ENCODE measurements around the gene C2CD2. TPM values are rescaled to one million over a fixed set of nuclear protein-coding genes. Genes with fewer than 3 reads are reported as not detected.

The C2CD2 gene
- total RNA-seq, 1 experiment from 2014 or later = 9.2 TPM

DNA sequence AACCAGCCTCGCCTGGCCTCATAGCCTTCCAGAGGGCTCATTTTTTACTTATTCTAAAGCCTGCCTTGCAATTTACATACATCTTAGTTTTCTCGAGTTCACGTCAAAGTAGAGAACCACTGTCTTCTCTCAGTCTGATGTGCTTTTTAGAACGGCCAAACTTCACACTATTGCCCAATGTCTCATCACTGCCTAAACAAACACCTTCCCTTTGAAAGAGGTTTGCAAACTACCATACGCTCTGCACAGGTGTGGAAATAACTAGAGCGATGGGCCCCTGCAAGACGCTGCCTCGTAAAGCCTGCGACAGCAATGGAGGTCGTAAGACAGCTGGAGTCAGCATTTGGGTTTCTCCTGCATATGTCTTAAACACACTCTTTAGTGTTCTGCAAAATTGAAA is 97.2 kb downstream of the C2CD2 start:
- POLR2A ChIA-PET (ENCODE audit: low non-redundant PET) = no interaction called here
- TF ChIP-seq EZH2 (IDR thresholded peaks at IDR 0.05; ENCODE audit: borderline replicate concordance, low read depth, low read length, poor library complexity, severe bottlenecking) = no peak
- TF ChIP-seq, protein P1, sequence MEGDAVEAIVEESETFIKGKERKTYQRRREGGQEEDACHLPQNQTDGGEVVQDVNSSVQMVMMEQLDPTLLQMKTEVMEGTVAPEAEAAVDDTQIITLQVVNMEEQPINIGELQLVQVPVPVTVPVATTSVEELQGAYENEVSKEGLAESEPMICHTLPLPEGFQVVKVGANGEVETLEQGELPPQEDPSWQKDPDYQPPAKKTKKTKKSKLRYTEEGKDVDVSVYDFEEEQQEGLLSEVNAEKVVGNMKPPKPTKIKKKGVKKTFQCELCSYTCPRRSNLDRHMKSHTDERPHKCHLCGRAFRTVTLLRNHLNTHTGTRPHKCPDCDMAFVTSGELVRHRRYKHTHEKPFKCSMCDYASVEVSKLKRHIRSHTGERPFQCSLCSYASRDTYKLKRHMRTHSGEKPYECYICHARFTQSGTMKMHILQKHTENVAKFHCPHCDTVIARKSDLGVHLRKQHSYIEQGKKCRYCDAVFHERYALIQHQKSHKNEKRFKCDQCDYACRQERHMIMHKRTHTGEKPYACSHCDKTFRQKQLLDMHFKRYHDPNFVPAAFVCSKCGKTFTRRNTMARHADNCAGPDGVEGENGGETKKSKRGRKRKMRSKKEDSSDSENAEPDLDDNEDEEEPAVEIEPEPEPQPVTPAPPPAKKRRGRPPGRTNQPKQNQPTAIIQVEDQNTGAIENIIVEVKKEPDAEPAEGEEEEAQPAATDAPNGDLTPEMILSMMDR (conservative IDR thresholded peaks at IDR 0.05; ENCODE audit: low read depth, low read length) = no peak

DNA sequence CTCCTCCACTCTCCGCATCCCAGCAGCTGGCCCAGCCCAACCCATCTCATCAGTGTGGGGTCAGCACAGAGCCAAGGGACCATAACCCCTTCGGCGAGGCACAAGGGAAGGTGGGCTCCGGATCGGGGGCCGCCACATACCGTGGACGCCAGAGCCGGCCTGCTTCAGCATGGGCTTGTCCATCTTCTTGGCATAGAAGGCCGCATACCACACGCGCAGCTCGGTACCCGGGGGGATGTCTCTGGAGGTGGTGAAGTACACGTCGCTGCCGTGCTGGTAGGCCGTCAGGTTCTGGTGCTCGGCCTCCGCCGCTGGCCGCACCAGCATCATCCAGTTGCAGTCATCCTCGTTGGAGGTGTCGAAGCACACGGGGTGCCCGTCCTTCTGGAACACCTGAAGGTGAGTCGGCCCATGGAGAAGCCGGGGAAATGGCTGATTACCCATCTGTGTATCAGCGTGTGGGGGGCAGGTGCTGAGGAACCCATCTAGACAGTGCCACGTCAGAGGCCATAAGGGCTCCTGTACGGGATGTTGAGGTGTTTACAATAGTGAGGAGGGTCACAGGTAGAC is 99.3 kb downstream of the C2CD2 start:
- Histone ChIP-seq H3K9me3 (ENCODE audit: low read depth, low read length, poor library complexity, severe bottlenecking) (no peaks in the 10 kb centered on the region), H3K4me3 (ENCODE audit: low read depth, low read length, poor library complexity, severe bottlenecking) (no peak overlapping the region), H3K27me3 (replicated peaks; ENCODE audit: insufficient read depth, low read depth, low read length, poor library complexity) (no peaks in the 10 kb centered on the region), H3K36me3 (ENCODE audit: insufficient read depth, low read length, poor library complexity, severe bottlenecking) (peaks cover 4% of the 10 kb centered on the region), H3K27ac (ENCODE audit: low read depth, low read length, poor library complexity, severe bottlenecking) (no peak overlapping the region), H3K4me1 (ENCODE audit: insufficient read depth, low read length, poor library complexity, severe bottlenecking) (no peaks in the 10 kb centered on the region)
- no peak for TF ChIP-seq EZH2 (IDR thresholded peaks at IDR 0.05; ENCODE audit: borderline replicate concordance, low read depth, low read length, poor library complexity, severe bottlenecking)
- TF ChIP-seq, protein P1 (conservative IDR thresholded peaks at IDR 0.05; ENCODE audit: low read depth, low read length) = no peak
- POLR2A ChIA-PET (ENCODE audit: low non-redundant PET) = no interaction called here
- CTCF ChIA-PET = no interaction called here
- BruUV-seq (replicated peaks) = no TSS peak
- DNase-seq (ENCODE audit: low spot score) = no peak
- intact Hi-C loops (cut with micrococcal nuclease; ENCODE audit: unreplicated experiment) = no loop called here

More for the DNA sequence above, 97.2 kb downstream of the C2CD2 start:
- H3K36me3 ChIP-seq (ENCODE audit: insufficient read depth, low read length, poor library complexity, severe bottlenecking) = peaks cover 4% of the 10 kb centered on the region
- H3K27me3 ChIP-seq (replicated peaks; ENCODE audit: insufficient read depth, low read depth, low read length, poor library complexity) = no peaks in the 10 kb centered on the region
- no peak overlapping the region for H3K27ac ChIP-seq (ENCODE audit: low read depth, low read length, poor library complexity, severe bottlenecking)
- intact Hi-C loops (cut with micrococcal nuclease; ENCODE audit: unreplicated experiment) = no loop called here
- no peaks in the 10 kb centered on the region for H3K4me1 ChIP-seq (ENCODE audit: insufficient read depth, low read length, poor library complexity, severe bottlenecking)
- no peak for DNase-seq (ENCODE audit: low spot score)
- BruUV-seq (replicated peaks) = no TSS peak
- no peaks in the 10 kb centered on the region for H3K9me3 ChIP-seq (ENCODE audit: low read depth, low read length, poor library complexity, severe bottlenecking)
- H3K4me3 ChIP-seq (ENCODE audit: low read depth, low read length, poor library complexity, severe bottlenecking) = no peak overlapping the region
- CTCF ChIA-PET = no interaction called here

DNA sequence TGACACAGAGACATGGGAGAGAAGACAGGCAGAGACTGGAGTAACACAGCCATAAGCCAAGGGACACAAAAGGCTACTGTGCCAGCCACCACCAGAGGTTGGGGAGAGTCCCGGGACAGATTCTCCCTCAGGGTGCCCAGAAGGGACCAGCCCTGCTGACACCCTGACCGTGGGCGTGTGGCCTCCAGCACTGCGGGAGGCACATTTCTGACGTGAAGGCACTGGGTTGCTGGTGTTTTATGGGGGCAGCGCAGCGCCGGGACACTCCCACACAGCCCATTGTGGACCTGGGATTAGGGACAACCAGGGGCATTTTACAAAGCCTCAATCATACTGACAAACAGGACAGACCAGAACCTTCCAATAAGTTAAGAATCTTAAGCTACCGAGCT is 100.9 kb downstream of the C2CD2 start:
- Histone ChIP-seq H3K4me3 (ENCODE audit: low read depth, low read length, poor library complexity, severe bottlenecking) (no peak overlapping the region), H3K27me3 (replicated peaks; ENCODE audit: insufficient read depth, low read depth, low read length, poor library complexity) (no peaks in the 10 kb centered on the region), H3K36me3 (ENCODE audit: insufficient read depth, low read length, poor library complexity, severe bottlenecking) (peaks cover 4% of the 10 kb centered on the region), H3K9me3 (ENCODE audit: low read depth, low read length, poor library complexity, severe bottlenecking) (no peaks in the 10 kb centered on the region), H3K27ac (ENCODE audit: low read depth, low read length, poor library complexity, severe bottlenecking) (no peak overlapping the region), H3K4me1 (ENCODE audit: insufficient read depth, low read length, poor library complexity, severe bottlenecking) (no peaks in the 10 kb centered on the region)
- ChIA-PET CTCF (no interaction called here), POLR2A (ENCODE audit: low non-redundant PET) (no interaction called here)
- DNase-seq (ENCODE audit: low spot score) = no peak
- TF ChIP-seq, protein P1 (conservative IDR thresholded peaks at IDR 0.05; ENCODE audit: low read depth, low read length) = no peak
- TF ChIP-seq EZH2 (IDR thresholded peaks at IDR 0.05; ENCODE audit: borderline replicate concordance, low read depth, low read length, poor library complexity, severe bottlenecking) = no peak
- intact Hi-C loops (cut with micrococcal nuclease; ENCODE audit: unreplicated experiment) = no loop called here
- BruUV-seq (replicated peaks) = no TSS peak
